HEK293 (cell line): ENCODE results near the gene DUS1L.

Experiments used
- CTCF ChIA-PET: fragments of 350-600 bp; formaldehyde crosslinking; extraction: SDS; loops from one replicate; lab custom pipeline; 2021; ENCODE audit warnings: antibody characterized with exemption; lab: Yijun Ruan, JAX
- POLR2A ChIA-PET: fragments of 300-600 bp; formaldehyde crosslinking; extraction: SDS; loops from one replicate; lab custom pipeline; 2020; ENCODE audit warnings: antibody characterized with exemption, inconsistent platforms; lab: Yijun Ruan, JAX
- H3K27ac ChIP-seq: fragments of 200-500 bp; sonication (Bioruptor generic); 2 replicates; pipeline ENCODE4 v1.5.1; 2014; ENCODE audit warnings: low read depth, low read length, control low read depth, inconsistent platforms; ENCODE audit errors: extremely low read depth
- H3K36me3 ChIP-seq, 2 experiments: fragments of 200-500 bp in 1 of 2; sonication (Bioruptor generic) in 1 of 2; 1 replicate in 1 of 2; 2 replicates in 1 of 2; pipeline ENCODE4 v1.5.1; 2014 to 2017; ENCODE audit warnings: inconsistent platforms in 2 of 2, low read length in 2 of 2; ENCODE audit not compliant: control insufficient read depth in 2 of 2, insufficient read depth in 1 of 2
- H3K4me1 ChIP-seq: fragments of 200-500 bp; sonication (Bioruptor generic); 2 replicates; pipeline ENCODE4 v1.5.1; 2014; ENCODE audit warnings: mild to moderate bottlenecking, low read length, inconsistent platforms; ENCODE audit not compliant: control insufficient read depth, insufficient read depth
- H3K4me3 ChIP-seq: 2 replicates; pipeline ENCODE4 v1.5.1; 2011; ENCODE audit warnings: low read depth, mild to moderate bottlenecking, control low read depth, low read length, moderate library complexity
- H3K9me3 ChIP-seq: fragments of 200-500 bp; sonication (Bioruptor generic); 2 replicates; pipeline ENCODE4 v1.5.1; 2014; ENCODE audit warnings: low read depth, low read length, inconsistent platforms; ENCODE audit not compliant: control insufficient read depth, insufficient read depth
- GFI1B ChIP-seq: fragments of 450-650 bp; formaldehyde crosslinking; IDR thresholded peaks from 2 replicates; pipeline ENCODE4 v1.5.1; 2016; ENCODE audit warnings: missing biosample characterization, missing genetic modification characterization
- GLIS2 ChIP-seq: fragments of 450-650 bp; formaldehyde crosslinking; IDR thresholded peaks from 2 replicates; pipeline ENCODE4 v1.5.1; 2016; ENCODE audit warnings: missing biosample characterization, missing genetic modification characterization
- PATZ1 ChIP-seq: fragments of 450-650 bp; formaldehyde crosslinking; IDR thresholded peaks from 2 replicates; pipeline ENCODE4 v1.5.1; 2016; ENCODE audit warnings: missing biosample characterization, missing genetic modification characterization
- SCRT1 ChIP-seq: fragments of 450-650 bp; formaldehyde crosslinking; IDR thresholded peaks from 2 replicates; pipeline ENCODE4 v1.5.1; 2016; ENCODE audit warnings: missing biosample characterization, missing genetic modification characterization, borderline replicate concordance
- SCRT2 ChIP-seq: fragments of 450-650 bp; formaldehyde crosslinking; IDR thresholded peaks from 2 replicates; pipeline ENCODE4 v1.5.1; 2016; ENCODE audit warnings: missing biosample characterization, missing genetic modification characterization
- ZNF174 ChIP-seq: fragments of 450-650 bp; formaldehyde crosslinking; IDR thresholded peaks from 2 replicates; pipeline ENCODE4 v1.5.0; 2017; ENCODE audit warnings: missing biosample characterization, mild to moderate bottlenecking, missing genetic modification characterization
- ZNF239 ChIP-seq: fragments of 450-650 bp; formaldehyde crosslinking; IDR thresholded peaks from 2 replicates; pipeline ENCODE4 v1.5.1; 2016; ENCODE audit warnings: missing biosample characterization, missing genetic modification characterization
- ZNF600 ChIP-seq: fragments of 450-650 bp; formaldehyde crosslinking; IDR thresholded peaks from 2 replicates; pipeline ENCODE4 v1.5.1; 2016; ENCODE audit warnings: missing biosample characterization, missing genetic modification characterization
- ZNF830 ChIP-seq: fragments of 450-650 bp; IDR thresholded peaks from 2 replicates; pipeline ENCODE4 v1.5.0; 2018; ENCODE audit warnings: missing biosample characterization, missing genetic modification characterization, low read depth, mild to moderate bottlenecking, moderate library complexity
- ZXDB ChIP-seq: fragments of 450-650 bp; formaldehyde crosslinking; IDR thresholded peaks from 2 replicates; pipeline ENCODE4 v1.5.1; 2016; ENCODE audit warnings: missing biosample characterization, missing genetic modification characterization
- TF ChIP-seq, protein P1 (sequence below): sonication (generic); formaldehyde crosslinking; IDR thresholded peaks from 2 replicates; pipeline ENCODE4 v1.8.1; 2022; ENCODE audit warnings: mild to moderate bottlenecking, moderate library complexity, missing genetic modification reagents
- TF ChIP-seq, protein P2 (sequence below): fragments of 450-650 bp; formaldehyde crosslinking; IDR thresholded peaks from 2 replicates; pipeline ENCODE4 v1.5.1; 2016; ENCODE audit warnings: missing biosample characterization, missing genetic modification characterization

Gene DUS1L

DNA sequence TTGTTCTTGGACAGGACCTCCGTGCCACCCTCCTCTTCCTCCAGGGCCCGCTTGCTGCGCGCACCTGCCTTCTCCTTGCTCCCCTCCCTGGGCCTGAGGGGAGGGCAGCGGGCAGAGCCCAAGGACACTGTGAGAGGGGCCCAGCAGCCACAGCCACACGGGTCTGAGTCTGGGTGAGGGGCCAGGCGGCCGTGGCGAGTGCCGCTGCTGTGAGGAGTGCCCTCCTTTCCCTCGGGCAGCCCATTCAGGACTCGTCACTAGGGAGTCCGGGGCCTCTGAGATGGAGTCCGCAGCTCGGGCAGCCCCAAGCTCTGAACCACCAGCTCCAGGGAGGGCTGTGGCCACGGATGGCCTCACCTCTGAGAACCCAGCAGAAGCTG lies 5.6 kb downstream of the DUS1L start (continued):
- TF ChIP-seq GFI1B (tag by site-specific recombination) = no peak
- no peak for TF ChIP-seq ZXDB

- ChIA-PET CTCF (interaction anchor here (0.6 kb wide), 1 partner anchor 39 kb away, joined by 3 read pairs; no protein-coding TSS in a partner anchor), POLR2A (interaction anchor here (0.8 to 14.2 kb wide), 11 partner anchors 9 to 32 kb away, joined by 3 to 96 read pairs (median 4); partner anchors contain the start of genes DCXR and RAC3)
- TF ChIP-seq PATZ1 (tag by site-specific recombination) (0 out of 2 replicates have a peak, but pooled peaks have one; percentile 2), SCRT1 (peak; percentile 88), ZNF174 (no peak), SCRT2 (tag by site-specific recombination) (peak; percentile 96), ZNF830 (tag by site-specific recombination) (no peak), ZNF239 (no peak)
- TF ChIP-seq, protein P1, sequence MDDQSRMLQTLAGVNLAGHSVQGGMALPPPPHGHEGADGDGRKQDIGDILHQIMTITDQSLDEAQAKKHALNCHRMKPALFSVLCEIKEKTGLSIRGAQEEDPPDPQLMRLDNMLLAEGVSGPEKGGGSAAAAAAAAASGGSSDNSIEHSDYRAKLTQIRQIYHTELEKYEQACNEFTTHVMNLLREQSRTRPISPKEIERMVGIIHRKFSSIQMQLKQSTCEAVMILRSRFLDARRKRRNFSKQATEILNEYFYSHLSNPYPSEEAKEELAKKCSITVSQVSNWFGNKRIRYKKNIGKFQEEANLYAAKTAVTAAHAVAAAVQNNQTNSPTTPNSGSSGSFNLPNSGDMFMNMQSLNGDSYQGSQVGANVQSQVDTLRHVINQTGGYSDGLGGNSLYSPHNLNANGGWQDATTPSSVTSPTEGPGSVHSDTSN (CRISPR knock-in tag) = 0 out of 2 replicates have a peak, but pooled peaks have one; percentile 38
- TF ChIP-seq, protein P2, sequence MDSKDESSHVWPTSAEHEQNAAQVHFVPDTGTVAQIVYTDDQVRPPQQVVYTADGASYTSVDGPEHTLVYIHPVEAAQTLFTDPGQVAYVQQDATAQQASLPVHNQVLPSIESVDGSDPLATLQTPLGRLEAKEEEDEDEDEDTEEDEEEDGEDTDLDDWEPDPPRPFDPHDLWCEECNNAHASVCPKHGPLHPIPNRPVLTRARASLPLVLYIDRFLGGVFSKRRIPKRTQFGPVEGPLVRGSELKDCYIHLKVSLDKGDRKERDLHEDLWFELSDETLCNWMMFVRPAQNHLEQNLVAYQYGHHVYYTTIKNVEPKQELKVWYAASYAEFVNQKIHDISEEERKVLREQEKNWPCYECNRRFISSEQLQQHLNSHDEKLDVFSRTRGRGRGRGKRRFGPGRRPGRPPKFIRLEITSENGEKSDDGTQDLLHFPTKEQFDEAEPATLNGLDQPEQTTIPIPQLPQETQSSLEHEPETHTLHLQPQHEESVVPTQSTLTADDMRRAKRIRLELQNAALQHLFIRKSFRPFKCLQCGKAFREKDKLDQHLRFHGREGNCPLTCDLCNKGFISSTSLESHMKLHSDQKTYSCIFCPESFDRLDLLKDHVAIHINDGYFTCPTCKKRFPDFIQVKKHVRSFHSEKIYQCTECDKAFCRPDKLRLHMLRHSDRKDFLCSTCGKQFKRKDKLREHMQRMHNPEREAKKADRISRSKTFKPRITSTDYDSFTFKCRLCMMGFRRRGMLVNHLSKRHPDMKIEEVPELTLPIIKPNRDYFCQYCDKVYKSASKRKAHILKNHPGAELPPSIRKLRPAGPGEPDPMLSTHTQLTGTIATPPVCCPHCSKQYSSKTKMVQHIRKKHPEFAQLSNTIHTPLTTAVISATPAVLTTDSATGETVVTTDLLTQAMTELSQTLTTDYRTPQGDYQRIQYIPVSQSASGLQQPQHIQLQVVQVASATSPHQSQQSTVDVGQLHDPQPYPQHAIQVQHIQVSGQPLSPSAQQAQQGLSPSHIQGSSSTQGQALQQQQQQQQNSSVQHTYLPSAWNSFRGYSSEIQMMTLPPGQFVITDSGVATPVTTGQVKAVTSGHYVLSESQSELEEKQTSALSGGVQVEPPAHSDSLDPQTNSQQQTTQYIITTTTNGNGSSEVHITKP (tag by site-specific recombination) = 0 out of 2 replicates have a peak, but pooled peaks have one; percentile 18
- H3K27ac ChIP-seq = peak overlapping the region; percentile 47
- H3K9me3 ChIP-seq = no peaks in the 10 kb centered on the region
- H3K4me1 ChIP-seq = 0 out of 2 replicates have a peak, but pooled peaks cover 5% of the 10 kb centered on the region
- peaks cover 3 to 99% of the 10 kb centered on the region in 2 experiments; a peak in 2 of 3 replicates for H3K36me3 ChIP-seq
- no peak overlapping the region for H3K4me3 ChIP-seq
Measured at GRCh38 chr17:82059272-82060000, 6.2 kb downstream of the DUS1L start.

DNA sequence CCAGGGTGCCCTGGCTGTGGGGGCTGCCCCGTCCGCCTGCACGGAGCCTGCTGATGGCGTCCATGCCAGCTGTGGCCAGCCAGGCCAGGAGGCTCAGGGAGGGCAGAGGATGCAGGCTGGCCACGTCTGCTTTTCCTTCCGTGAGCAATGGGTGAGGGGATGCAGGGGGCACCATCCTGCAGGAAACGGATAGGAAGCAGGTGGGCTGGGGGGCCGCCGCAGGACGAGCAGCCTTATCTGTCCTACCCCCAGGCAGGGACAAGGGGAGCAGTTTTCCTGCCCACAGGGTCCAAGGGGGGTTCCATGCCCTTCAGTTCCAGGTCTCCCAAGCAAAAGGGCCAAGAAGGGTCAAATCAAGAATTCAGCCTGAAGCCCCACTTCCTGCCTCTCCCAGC lies 6.8 kb downstream of the DUS1L start:
- Histone ChIP-seq H3K4me3 (no peak overlapping the region), H3K9me3 (no peaks in the 10 kb centered on the region), H3K27ac (peak overlapping the region; percentile 47; the same call in 1 of the 2 replicates), H3K4me1 (no peaks in the 10 kb centered on the region), H3K36me3 (peaks cover 3 to 99% of the 10 kb centered on the region in 2 experiments; a peak in 2 of 3 replicates)
- TF ChIP-seq ZNF600 (tag by site-specific recombination) (no peak), ZNF239 (no peak), SCRT1 (no peak), PATZ1 (tag by site-specific recombination) (0 out of 2 replicates have a peak, but pooled peaks have one; percentile 15), GLIS2 (peak; percentile 20; the same call in 1 of the 2 replicates)
- ChIA-PET POLR2A (interaction anchor here (0.7 to 14.2 kb wide), 7 partner anchors 15 to 45 kb away, joined by 3 to 96 read pairs (median 5); partner anchors contain the start of genes DCXR and RAC3), CTCF (no interaction called here)
